Peyer's patch (tissue), 4 donors: ENCODE results near the gene TGFBR3L. TPM values are rescaled to one million over a fixed set of nuclear protein-coding genes. Genes with fewer than 3 reads are reported as not detected.

Experiments used
- DNase-seq, 3 donors: peaks; one replicate each; pipeline ENCODE4 v3.0.0-alpha.2; 2017 to 2019
- H3K27ac ChIP-seq, 4 donors: fragments of 200-600 bp; sonication (generic); one replicate each; pipeline ENCODE4 v1.5.1; 2016 to 2019
- H3K27me3 ChIP-seq, 2 donors: fragments of 200-600 bp; sonication (generic); one replicate each; pipeline ENCODE4 v1.5.1; 2019
- H3K36me3 ChIP-seq, 3 donors: fragments of 200-600 bp; sonication (generic); one replicate each; pipeline ENCODE4 v1.5.1; 2016 to 2019
- H3K4me1 ChIP-seq, 4 donors: fragments of 200-600 bp; sonication (generic); one replicate each; pipeline ENCODE4 v1.5.1; 2016 to 2019
- H3K4me3 ChIP-seq, 4 donors: fragments of 200-600 bp; sonication (generic); 1 replicate in 3 of 4; 2 replicates in 1 of 4; pipeline ENCODE4 v1.5.1; 2016 to 2019; ENCODE audit warnings: mild to moderate bottlenecking in 1 of 4
- H3K9me3 ChIP-seq, 4 donors: fragments of 200-600 bp; sonication (generic); one replicate each; pipeline ENCODE4 v1.5.1; 2016 to 2019; ENCODE audit warnings: mild to moderate bottlenecking in 1 of 4
- POLR2A ChIP-seq, 2 donors: fragments of 450-650 bp; IDR thresholded peaks; one replicate each; pipeline ENCODE4 v1.5.1; 2017; ENCODE audit warnings: antibody characterized with exemption in 2 of 2, mild to moderate bottlenecking in 2 of 2, moderate library complexity in 2 of 2
- total RNA-seq, 4 donors: library from RNA; depleted of rRNA; stranded (reverse); fragments of >200 nt; gene quantifications; one replicate each; pipeline ENCODE4 v1.1.0, GENCODE V29; 2016
- TF ChIP-seq, protein P1 (sequence below), 6 experiments: fragments of 450-650 bp in 4 of 6; fragments of 200-600 bp in 2 of 6; sonication (generic) in 1 of 6; IDR thresholded peaks; one replicate each; pipeline ENCODE4 v1.5.1; 2017 to 2019; ENCODE audit warnings: antibody characterized with exemption in 6 of 6, mild to moderate bottlenecking in 3 of 6, moderate library complexity in 1 of 6

Gene TGFBR3L
- total RNA-seq, 4 donors from 2014 or later = not detected

DNA sequence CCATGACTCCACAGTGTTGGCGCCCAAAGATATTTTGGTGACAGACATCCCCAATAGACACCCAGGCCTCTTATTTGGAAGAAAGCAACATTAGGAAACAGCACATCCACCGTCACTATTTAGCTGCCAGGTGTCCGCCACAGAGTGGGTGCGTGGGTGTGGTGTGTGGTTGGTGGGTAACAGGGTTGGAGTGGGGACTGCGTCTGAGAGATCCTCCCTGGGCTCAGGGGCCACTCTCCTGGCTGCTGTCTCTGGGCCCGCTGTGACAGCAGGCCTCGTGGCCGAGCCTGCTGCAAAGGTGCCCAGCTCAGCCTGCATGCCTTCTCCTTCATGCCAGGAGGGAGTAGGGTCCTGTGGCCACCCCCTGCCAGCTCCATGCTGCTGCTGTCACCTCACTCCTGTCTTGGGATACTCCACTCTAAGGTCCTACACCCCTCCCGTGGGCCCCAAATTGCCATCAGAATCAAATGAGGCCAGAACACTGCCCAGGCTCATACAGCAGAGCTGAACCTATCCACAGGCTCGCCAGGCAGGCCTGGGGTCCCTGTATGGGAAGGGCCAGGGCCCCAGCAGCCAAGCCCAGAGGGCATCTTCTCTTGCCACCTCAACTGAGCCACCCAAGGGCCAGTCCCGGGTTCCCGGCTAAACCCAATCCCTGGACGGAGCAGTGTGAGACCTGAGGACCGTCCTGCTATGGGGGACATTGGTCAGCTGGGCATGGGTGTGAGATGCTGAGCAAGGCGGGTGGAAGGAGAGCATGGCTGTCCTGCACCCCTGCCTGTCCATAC is 53.6 kb downstream of the TGFBR3L start:
- H3K4me1 ChIP-seq = no peaks in the 10 kb centered on the region
- DNase-seq = no peak
- no peaks in the 10 kb centered on the region for H3K9me3 ChIP-seq
- peaks cover 0 to 88% (median 0%) of the 10 kb centered on the region in 3 donors for H3K36me3 ChIP-seq
- no peak for TF ChIP-seq POLR2A (IDR thresholded peaks at IDR 0.05)
- TF ChIP-seq, protein P1, sequence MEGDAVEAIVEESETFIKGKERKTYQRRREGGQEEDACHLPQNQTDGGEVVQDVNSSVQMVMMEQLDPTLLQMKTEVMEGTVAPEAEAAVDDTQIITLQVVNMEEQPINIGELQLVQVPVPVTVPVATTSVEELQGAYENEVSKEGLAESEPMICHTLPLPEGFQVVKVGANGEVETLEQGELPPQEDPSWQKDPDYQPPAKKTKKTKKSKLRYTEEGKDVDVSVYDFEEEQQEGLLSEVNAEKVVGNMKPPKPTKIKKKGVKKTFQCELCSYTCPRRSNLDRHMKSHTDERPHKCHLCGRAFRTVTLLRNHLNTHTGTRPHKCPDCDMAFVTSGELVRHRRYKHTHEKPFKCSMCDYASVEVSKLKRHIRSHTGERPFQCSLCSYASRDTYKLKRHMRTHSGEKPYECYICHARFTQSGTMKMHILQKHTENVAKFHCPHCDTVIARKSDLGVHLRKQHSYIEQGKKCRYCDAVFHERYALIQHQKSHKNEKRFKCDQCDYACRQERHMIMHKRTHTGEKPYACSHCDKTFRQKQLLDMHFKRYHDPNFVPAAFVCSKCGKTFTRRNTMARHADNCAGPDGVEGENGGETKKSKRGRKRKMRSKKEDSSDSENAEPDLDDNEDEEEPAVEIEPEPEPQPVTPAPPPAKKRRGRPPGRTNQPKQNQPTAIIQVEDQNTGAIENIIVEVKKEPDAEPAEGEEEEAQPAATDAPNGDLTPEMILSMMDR (IDR thresholded peaks at IDR 0.05) = no peak
- no peak overlapping the region for H3K4me3 ChIP-seq
- no peak overlapping the region for H3K27ac ChIP-seq
- no peaks in the 10 kb centered on the region for H3K27me3 ChIP-seq

Other genes starting within 250 kb of the TGFBR3L start
- gene RETN, start 245.8 kb upstream of the TGFBR3L start, total RNA-seq = not detected
- not detected for gene MCEMP1, start 237.7 kb upstream of the TGFBR3L start, total RNA-seq
- gene TRAPPC5, start 234.0 kb upstream of the TGFBR3L start, total RNA-seq = 10 to 100 TPM; 18.2 to 55.8 (median 54.0) TPM
- 10 to 100 TPM in 1 of 4 donors, 1 to 10 TPM in 1, not detected in 2; 2.0 to 10.7 TPM for gene FCER2, start 212.7 kb upstream of the TGFBR3L start, total RNA-seq
- 1 to 10 TPM in 1 of 4 donors, not detected in 3; 1.1 TPM for gene CLEC4G, start 182.7 kb upstream of the TGFBR3L start, total RNA-seq
- 10 to 100 TPM in 1 of 4 donors, 1 to 10 TPM in 3; 1.6 to 31.4 (median 5.2) TPM for gene CD209, start 167.3 kb upstream of the TGFBR3L start, total RNA-seq
- not detected for gene CLEC4M, start 151.6 kb upstream of the TGFBR3L start, total RNA-seq
- 10 to 100 TPM in 3 of 4 donors, 1 to 10 TPM in 1; 7.7 to 22.3 (median 14.9) TPM for gene EVI5L, start 84.6 kb upstream of the TGFBR3L start, total RNA-seq
- gene PRR36, start 40.4 kb upstream of the TGFBR3L start, total RNA-seq = not detected
- under 1 TPM in 3 of 4 donors, not detected in 1; 0.57 to 0.88 (median 0.80) TPM for gene LRRC8E, start 26.3 kb upstream of the TGFBR3L start, total RNA-seq
- gene MAP2K7, start 11.0 kb upstream of the TGFBR3L start, total RNA-seq = 10 to 100 TPM; 16.6 to 39.3 (median 35.0) TPM
- gene SNAPC2, start 5.5 kb downstream of the TGFBR3L start, total RNA-seq = 10 to 100 TPM in 2 of 4 donors, 1 to 10 TPM in 2; 7.4 to 12.9 (median 9.4) TPM
- 1 to 10 TPM in 3 of 4 donors, not detected in 1; 1.6 to 2.5 (median 2.4) TPM for gene CTXN1, start 11.3 kb downstream of the TGFBR3L start, total RNA-seq
- gene TIMM44, start 28.8 kb downstream of the TGFBR3L start, total RNA-seq = 100 to 1,000 TPM in 1 of 4 donors, 10 to 100 TPM in 3; 55.5 to 211 (median 80.7) TPM
- gene ELAVL1, start 90.8 kb downstream of the TGFBR3L start, total RNA-seq = 10 to 100 TPM; 21.0 to 41.7 (median 25.9) TPM
- 100 to 1,000 TPM in 2 of 4 donors, 10 to 100 TPM in 1, 1 to 10 TPM in 1; 5.8 to 286 (median 121) TPM for gene CCL25, start 137.9 kb downstream of the TGFBR3L start, total RNA-seq
- under 1 TPM in 1 of 4 donors, not detected in 3; 0.28 TPM for gene FBN3, start 234.8 kb downstream of the TGFBR3L start, total RNA-seq